HG03108 (cell line): Measurements from ENCODE around the gene RGS4.
"Not testable (repeated sequence)": the region's sequence is repeated elsewhere in the genome, so short reads cannot be mapped to it uniquely, and the experiment has no call there.

Experiments used
- ATAC-seq: cut with Tn5 transposase; IDR thresholded peaks from one replicate; pipeline ENCODE4 v1.9.1; 2021; ENCODE audit warnings: moderate library complexity; ENCODE audit not compliant: unreplicated experiment

RGS4 gene

GRCh38 chr1:163066686-163067085 lies 2.5 kb upstream of the RGS4 start:
- no peak for ATAC-seq

- ATAC-seq = no peak
Observed at GRCh38 chr1:163068716-163069115, 445 bp upstream of the RGS4 start.

- ATAC-seq = no peak
Observed at GRCh38 chr1:163069655-163070277, 605 bp downstream of the RGS4 start.

DNA sequence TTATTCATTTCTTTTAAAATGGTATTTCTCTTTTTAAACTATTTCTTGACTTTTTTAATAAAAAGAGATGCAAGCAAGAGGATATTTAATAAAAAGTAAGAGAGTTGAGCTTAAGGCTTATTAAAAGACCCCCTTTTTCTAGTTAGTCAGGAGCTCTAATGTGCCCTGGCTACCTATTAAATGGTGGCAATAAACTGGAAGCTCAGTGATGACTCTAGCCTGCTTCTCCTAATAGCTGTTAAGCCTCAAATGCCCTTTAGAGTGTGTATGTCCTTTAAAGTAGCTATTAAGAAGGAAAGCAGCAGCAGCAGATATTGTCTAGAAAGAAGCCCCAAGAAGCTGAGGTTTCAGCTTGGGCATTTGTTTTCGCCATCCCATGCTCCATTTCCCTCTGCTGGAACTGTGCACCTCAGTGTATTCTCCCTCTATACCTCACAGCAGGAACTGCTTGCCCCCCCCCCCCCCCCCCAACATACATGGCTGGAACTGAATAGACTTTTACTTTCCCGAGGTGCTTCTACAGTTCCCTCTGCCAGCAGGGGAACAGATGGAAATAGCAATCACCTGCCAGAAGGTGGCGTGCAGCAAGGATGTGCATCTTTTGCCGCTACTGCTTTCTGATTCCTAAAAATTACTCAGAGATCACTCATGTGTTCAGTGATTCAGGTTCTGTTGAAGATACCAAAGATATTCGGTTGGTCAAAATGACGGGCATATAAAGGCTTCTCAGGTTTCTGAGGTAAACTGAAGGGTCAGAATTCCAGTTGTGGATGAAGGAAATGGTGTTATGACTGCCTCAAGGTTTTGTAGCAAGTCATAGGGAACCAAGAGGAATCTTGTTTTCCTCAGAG lies 2.5 kb downstream of the RGS4 start:
- ATAC-seq = peak; percentile 44

GRCh38 chr1:163072658-163073057 lies 3.5 kb downstream of the RGS4 start:
- ATAC-seq = no peak

GRCh38 chr1:163074004-163074403 lies 4.8 kb downstream of the RGS4 start:
- no peak for ATAC-seq

GRCh38 chr1:163074716-163075284 lies 5.6 kb downstream of the RGS4 start:
- no peak for ATAC-seq

DNA sequence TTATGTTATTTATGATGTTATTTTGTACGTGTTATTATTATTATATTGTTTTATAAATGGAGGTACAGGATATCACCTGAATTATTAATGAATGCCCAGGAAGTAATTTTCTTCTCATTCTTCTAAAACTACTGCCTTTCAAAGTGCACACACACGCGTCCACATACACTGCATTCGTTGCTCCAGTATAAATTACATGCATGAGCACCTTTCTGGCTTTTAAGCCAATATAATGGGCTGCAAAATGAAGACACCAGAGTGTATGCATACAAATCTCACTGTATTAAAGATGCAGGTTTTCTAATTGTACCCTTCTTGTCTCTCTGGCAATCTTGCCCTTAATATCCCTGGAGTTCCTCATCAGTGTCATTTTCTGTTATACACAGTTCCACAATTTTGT lies 6.9 kb downstream of the RGS4 start:
- ATAC-seq = no peak

DNA sequence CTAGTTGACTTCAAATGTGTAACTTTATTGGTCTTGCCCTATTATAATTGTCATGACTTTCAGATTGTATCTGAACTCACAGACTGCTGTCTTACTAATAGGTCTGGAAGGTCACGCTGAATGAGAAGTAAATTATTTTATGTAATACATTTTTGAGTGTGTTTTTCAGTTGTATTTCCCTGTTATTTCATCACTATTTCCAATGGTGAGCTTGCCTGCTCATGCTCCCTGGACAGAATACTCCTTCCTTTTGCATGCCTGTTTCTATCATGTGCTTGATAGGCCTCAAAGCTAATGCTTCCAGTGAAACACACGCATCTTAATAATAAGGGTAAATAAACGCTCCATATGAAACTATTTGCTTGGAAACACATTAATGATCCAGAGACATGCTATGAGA lies 7.3 kb downstream of the RGS4 start:
- no peak for ATAC-seq

GRCh38 chr1:163076981-163077761 lies 8.0 kb downstream of the RGS4 start:
- no peak for ATAC-seq

DNA sequence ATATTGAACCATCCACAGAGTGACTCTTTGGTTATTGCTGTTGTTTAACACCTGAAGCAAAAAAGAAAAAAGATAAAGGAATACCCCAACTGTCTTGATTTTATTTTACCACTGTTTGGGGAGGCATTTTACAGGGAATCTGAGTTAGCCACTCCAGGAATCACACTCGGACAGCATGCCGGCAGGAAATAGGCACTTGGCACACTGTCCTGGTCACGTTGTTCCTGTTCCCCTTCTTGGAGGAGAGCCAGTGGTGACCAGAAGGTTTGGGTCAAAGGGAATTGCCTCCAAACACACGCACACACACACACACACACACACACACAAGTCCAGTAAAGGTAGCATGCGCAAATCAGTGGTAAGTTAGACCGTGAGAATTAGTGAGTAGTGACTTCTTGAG lies 13.8 kb downstream of the RGS4 start:
- ATAC-seq = no peak

DNA sequence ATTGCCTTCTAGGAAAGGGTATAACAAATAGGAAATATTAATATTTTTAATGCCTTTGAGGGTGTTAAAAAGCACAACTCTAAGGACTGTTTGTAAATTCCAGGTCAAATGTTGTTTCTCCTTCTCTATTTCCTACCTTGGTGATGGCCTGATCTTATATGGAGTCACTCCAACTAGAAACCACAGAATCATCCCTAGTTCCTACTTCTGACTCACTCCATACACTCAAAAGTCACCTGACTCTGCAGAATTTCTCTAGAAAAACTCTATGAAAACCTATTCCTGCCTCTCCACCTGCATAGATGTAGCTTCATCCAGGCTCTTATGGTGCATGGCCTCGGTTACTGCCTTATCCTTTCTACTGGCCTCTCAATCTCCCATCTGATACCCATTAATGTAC lies 14.5 kb downstream of the RGS4 start:
- ATAC-seq = no peak

- ATAC-seq = no peak
Observed at GRCh38 chr1:163084330-163084729, 15.2 kb downstream of the RGS4 start.

- ATAC-seq = no peak
Observed at GRCh38 chr1:163085041-163085903, 16.1 kb downstream of the RGS4 start.

- no peak for ATAC-seq
Observed at GRCh38 chr1:163085904-163086268, 16.7 kb downstream of the RGS4 start.

- ATAC-seq = not testable (repeated sequence)
Observed at GRCh38 chr1:163089117-163089516, 20.0 kb downstream of the RGS4 start.

DNA sequence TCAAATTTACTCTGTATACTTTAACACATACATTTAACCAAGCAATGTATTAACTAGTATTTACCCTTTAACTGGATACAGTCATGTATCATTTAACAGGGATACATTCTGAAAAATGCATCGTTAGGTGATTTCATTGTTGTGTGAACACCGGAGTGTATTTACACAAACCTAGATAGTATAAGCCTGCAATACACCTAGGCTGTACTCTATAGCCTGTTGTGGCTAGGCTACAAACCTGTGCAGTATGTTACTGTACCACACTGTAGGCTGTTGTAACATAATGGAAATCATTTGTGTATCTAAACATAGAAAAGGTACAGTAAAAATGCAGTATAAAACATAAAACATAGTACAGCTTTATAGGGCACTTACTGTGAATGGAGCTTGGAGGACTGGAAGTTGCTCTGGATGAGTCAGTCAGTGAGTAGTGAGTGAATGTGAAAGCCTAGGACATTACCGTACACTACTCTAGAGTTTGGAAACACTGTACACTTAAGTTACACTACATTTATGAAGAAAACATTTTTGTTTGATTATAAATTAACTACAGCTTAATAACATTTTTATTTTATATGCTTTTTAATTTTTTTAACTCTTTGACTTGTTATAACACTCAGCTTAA lies 21.3 kb downstream of the RGS4 start:
- no peak for ATAC-seq

- ATAC-seq = no peak
Observed at GRCh38 chr1:163093169-163093568, 24.0 kb downstream of the RGS4 start.

DNA sequence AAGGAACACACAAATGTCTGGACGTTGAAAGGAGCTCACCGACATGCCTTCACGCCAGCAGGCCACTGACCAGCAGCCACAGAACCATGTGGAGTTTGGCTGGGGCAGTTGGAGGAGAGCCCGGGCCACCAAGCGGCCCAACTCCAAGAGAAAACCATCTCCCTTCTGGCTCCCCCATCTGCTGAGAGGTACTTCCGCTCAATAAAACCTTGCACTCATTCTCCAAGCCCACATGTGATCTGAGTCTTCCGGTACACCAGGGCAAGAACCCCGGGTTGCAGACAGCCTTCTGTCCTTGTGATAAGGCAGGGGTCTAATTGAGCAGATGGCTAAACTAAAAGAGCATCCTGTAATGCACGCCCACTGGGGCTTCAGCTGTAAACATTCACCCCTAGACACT lies 24.4 kb downstream of the RGS4 start:
- no peak for ATAC-seq

DNA sequence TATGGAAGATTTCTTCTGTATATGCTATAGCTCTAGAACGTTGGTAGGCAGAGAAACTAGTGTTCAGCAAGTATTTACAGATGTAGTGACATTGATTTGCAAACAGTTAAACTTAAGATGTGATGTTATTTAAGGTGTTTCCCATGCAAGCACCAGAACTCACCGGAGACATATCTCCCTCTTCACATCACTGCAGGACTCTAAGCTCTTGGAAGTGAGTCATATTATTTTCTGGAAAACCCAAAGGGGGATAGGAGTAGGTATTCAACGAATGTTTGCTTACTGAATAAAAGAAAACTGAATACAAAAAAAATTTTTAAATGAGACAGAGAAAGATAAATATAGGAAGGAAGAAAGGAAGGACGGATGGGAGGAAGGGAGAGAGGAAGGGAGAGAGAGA lies 25.0 kb downstream of the RGS4 start:
- no peak for ATAC-seq
